HTR-8/SVneo (cell line): Measurements from ENCODE around the gene CCT2.
A peak's percentile ranks its signal among the peaks of the same experiment; 100 is the strongest.
"Not testable (repeated sequence)": the region's sequence is repeated elsewhere in the genome, so short reads cannot be mapped to it uniquely, and the experiment has no call there.

Experiments used
- DNase-seq: peaks from one replicate; pipeline ENCODE4 v3.0.0; 2011; ENCODE audit warnings: low spot score, mixed read lengths; ENCODE audit not compliant: insufficient read length
- FAIRE-seq: peaks from 2 replicates; lab custom pipeline; 2011; peaks lifted over from hg19 to GRCh38; lab: Jason Lieb, UNC

The CCT2 gene

DNA sequence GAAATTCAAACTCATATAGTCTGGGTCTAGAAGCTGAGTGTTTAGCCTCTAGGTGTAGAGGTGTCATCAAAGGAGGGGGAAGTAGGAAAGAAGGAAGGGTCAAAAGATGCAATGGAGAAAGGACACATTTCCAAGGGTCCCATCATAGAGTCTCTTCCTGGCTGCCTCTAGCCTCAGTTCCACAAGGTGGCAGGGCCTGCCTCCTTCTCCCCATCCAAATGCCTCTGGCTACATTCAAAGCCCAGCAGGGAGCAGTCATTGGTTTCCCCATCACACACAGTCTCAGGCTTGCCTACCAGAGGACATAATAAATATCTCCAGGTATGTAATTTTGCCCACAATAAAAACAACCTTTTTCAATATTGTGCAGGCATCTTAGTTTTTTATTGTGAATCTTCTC is 2.1 kb upstream of the CCT2 start:
- FAIRE-seq (no peak), DNase-seq (no peak)

- FAIRE-seq (no peak), DNase-seq (no peak)
These were observed 3.3 kb downstream of the CCT2 start for GRCh38 chr12:69588527-69588926.

DNA sequence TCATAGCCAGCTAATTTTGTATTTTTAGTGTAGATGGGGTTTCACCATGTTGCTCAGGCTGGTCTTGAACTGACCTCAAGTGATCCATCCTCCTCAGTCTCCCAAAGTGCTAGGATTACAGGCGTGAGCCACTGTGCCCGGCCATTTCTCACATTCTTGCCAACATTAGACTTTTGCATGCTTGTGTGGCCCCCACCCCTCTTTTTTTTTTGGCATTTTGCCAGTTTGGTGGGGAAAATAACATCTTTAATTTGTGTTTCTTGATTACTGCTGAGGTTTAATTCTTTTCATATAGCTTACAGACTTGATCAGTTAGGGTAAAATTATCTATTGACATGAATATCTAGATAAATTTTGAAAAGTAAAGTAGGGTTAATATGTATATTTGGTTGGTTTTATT is 3.8 kb downstream of the CCT2 start:
- no peak for FAIRE-seq

GRCh38 chr12:69595689-69596088 is 10.4 kb downstream of the CCT2 start:
- DNase-seq (no peak), FAIRE-seq (no peak)

More for the DNA sequence above, 3.8 kb downstream of the CCT2 start:
- no peak for DNase-seq

- no peak for DNase-seq
- FAIRE-seq = no peak
These were observed 13.0 kb downstream of the CCT2 start for GRCh38 chr12:69598174-69598753.

GRCh38 chr12:69600804-69601203 is 15.5 kb downstream of the CCT2 start:
- DNase-seq (no peak), FAIRE-seq (no peak)

DNA sequence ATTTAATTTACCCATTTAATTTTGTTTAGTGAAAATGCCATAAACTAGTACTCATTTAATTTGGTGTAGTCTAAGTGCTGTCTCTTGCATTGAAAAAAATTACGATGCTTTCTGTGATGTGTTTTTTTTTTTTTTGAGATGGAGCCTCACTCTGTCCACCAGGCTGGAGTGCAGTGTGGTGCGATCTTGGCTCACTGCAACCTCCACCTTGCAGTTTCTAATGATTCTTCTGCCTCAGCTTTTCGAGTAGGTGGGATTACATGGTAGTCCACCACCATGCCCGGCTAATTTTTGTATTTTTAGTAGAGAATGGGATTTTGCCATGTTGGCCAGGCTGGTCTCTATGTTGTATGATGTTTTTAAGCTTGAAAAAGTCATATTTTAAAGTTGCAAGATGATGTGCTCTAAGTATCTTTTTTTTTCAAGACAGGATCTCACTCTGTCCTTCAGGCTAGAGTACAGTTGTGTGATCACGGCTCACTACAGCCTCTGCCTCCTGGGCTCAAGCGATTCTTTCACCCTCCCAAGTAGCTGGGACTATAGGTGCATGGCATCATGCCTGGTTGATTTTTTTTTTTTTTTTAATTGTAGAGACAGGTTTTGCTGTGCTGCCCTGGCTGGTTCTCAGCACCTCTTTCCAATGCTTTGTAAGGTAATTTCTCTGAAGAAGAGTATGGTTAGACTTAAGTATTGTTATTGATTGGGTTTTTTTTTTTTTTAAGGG is 16.9 kb downstream of the CCT2 start:
- FAIRE-seq (no peak), DNase-seq (no peak)

DNA sequence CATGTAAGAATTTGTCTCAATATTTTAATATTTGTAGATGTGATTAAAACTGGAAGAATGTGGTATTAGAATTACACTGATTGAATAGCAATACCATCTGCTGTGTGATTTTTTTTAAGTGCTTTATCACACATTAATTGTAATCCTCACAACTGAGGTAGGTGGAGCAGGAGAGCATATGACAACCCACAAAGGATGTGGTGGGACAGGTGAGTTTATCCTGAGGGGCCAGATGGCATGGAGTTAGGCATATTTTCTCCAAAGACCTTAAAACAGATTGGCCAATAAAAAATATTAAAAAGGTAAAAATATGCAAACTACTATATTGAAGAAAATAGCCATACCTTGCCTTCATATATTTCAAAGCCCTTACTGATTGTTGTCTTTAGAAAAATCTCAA is 17.7 kb downstream of the CCT2 start:
- no peak for DNase-seq
- FAIRE-seq = no peak

- DNase-seq, FAIRE-seq: not testable (repeated sequence)
These were observed 18.3 kb downstream of the CCT2 start for GRCh38 chr12:69603556-69603955.

GRCh38 chr12:69604275-69604674 is 19.0 kb downstream of the CCT2 start:
- not testable (repeated sequence) for DNase-seq, FAIRE-seq

- DNase-seq = no peak
- no peak for FAIRE-seq
These were observed 22.9 kb downstream of the CCT2 start for GRCh38 chr12:69608114-69608513.

DNA sequence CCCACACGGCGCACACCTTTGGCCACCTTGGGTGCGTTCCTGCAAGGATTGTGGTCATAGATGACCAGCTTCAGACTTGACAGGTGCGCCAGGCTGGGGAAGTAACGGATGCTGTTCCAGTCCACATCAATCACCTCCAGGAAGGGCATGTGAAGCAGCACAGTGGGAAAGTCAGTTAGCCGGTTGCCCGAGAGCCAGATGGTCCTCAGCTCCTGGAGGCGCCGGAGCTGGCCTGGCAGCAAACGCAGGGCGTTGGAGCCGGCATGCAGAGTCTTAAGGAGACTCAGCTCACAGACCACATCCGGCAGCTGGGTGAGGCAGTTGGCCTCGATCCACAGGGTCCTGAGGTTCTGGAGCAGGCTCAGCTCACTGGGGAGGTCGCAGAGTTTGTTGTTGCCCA is 24.9 kb downstream of the CCT2 start:
- DNase-seq (no peak), FAIRE-seq (no peak)

DNA sequence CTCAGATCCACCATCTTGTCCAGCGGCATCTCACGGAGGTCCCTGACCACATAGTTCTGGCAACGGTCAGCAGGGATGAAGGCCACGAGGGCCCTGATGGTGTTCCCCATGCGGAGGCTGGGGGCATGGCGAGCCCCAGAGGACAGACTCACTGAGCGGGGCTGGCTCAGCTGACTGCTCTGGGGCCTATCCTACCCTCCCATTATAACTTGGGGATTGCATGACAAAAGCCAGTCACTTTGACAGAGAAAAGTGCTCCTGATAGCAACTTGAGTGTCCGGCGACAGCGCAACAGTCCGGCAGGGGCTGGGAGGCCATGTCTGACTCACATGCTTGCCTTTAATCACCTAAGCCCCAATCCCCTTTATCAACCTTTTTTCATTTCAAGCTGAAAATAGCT is 25.5 kb downstream of the CCT2 start, which contains the start of gene LRRC10:
LRRC10 (minus strand) TSS at position 179 of the 400 bp plus-strand sequence; CDS start at position 110, 69 bp downstream.
- FAIRE-seq (no peak), DNase-seq (no peak)

DNA sequence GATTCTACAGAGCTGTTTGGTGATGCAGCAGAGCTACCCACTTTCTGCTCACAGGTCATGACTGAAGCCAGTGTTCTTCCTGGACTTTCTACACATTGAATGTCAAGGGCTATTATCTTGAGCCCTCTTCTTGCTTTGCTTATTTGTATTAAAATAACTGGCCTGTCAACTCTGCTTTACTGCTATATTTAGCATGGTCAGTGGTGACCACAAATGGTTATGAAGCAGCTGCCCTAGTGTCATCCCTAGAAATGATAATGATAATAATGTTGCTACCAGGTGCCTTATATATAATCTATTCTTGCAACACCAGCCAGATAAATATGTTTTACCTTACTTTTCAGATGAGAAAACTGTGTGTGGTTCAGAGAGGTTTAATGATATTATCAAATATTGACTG is 28.1 kb downstream of the CCT2 start:
- FAIRE-seq (no peak), DNase-seq (no peak)

DNA sequence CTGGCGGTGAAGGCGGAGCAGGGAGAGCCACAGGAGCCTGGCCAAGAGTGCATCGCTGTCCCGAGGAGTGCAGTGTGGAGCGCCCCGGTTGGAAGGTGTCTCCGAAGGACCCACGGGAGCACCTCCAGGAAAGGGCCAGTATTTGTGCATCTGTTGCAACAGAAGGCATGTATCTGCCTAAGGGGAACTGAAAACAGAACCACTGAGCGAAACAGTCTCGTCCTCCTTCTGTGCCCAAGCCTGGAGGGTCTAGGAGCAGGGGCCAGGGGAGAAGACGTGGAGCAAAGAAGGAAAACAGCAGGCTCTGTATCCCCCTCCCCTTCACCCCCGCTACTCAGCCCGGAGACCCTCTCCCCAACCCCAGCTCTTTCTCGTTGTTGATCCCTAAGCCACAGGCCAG is 30.8 kb downstream of the CCT2 start:
- FAIRE-seq = no peak
- no peak for DNase-seq

DNA sequence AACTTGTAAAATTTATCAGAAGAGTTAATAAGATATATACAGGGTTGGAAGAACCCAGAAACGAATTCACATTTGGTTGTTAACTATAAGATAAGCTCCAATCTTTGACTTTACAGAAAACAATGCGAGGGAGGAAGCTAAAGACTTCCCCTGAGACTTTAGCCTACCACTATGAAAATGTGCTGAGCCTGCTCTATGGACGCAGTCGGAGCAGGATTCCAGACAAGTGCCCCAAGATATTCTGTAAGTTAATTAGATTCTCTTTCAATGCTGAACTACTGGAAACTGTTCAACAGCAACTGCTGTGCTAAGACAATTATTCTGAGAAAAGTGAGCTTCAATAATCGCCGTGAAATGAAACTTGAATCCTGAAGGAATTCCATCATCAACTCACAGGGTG is 33.8 kb downstream of the CCT2 start:
- DNase-seq (no peak), FAIRE-seq (no peak)

DNA sequence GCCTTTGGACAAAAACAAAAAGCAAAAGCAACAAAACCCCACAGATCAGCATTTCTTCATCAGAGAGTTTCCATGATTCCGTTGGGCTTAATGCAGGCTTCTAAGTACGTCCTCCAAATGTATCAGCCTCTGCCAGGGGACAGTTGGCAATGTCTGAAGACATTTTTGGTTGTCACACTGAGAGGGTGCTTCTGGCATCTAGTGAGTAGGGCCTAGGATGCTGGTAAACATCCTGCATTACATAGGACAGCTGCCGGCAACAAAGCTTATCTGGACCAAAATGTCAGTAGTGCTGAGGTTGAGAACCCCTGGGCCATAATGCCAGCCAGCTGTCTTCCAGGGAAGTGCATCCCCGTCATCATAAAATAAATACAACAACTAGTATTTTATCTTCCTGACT is 34.8 kb downstream of the CCT2 start:
- FAIRE-seq = no peak
- no peak for DNase-seq

GRCh38 chr12:69620921-69621320 is 35.7 kb downstream of the CCT2 start:
- FAIRE-seq = no peak
- no peak for DNase-seq

- FAIRE-seq (no peak), DNase-seq (no peak)
These were observed 36.3 kb downstream of the CCT2 start for GRCh38 chr12:69621551-69621950.

DNA sequence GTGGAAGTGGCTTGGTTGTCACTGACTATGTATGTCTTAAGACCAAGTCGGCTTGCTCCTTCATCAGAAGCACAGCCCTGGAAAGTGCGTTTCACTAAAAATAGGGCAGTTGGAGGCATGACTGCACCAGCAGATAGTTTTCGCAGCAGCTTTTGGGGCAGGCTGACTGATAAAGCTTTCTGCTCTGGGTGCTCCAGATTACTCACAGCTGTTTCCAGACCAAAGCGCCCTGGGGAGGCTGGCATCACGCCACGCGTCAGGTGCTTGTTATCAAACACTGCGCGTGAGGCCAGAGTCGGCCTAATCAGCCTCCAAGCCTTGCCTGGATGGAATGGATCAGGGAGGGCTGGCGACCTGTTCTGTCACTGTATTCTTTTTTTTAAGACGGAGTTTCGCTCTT is 38.7 kb downstream of the CCT2 start:
- DNase-seq = no peak
- FAIRE-seq = no peak

GRCh38 chr12:69627501-69627900 is 42.2 kb downstream of the CCT2 start:
- DNase-seq (no peak), FAIRE-seq (no peak)

GRCh38 chr12:69630191-69630590 is 44.9 kb downstream of the CCT2 start:
- FAIRE-seq (no peak), DNase-seq (peak; percentile 28)
